IMR-90 (cell line): ENCODE data around the gene DNAAF6. TPM values are rescaled to one million over a fixed set of nuclear protein-coding genes. Genes with fewer than 3 reads are reported as not detected.

Experiments used
- ATAC-seq: fragments of 200-7000 bp; cut with Tn5 transposase; 2 replicates; pipeline ENCODE4 v1.9.1; 2020; ENCODE audit warnings: low read depth, mild to moderate bottlenecking, moderate library complexity
- BruUV-seq: library from RNA; stranded (reverse); fragments of 400-500 nt; replicated peaks from 2 replicates; lab custom pipeline; 2021; lab: Mats Ljungman, UMichigan
- CTCF ChIA-PET: fragments of 300-600 bp; formaldehyde crosslinking; extraction: SDS; loops from one replicate; lab custom pipeline; 2021; ENCODE audit warnings: antibody characterized with exemption; lab: Yijun Ruan, JAX
- POLR2A ChIA-PET: fragments of 300-600 bp; sonication (Branson Sonifier 250); formaldehyde crosslinking; loops from one replicate; lab custom pipeline; 2022; ENCODE audit warnings: antibody characterized with exemption; ENCODE audit not compliant: unreplicated experiment; lab: Charles Lee
- DNase-seq: peaks from one replicate; pipeline ENCODE4 v3.0.0; 2013
- H2AFZ ChIP-seq: replicated peaks from 2 replicates; pipeline ENCODE3; 2013; ENCODE audit warnings: low read length, mild to moderate bottlenecking; ENCODE audit not compliant: poor library complexity
- H2AK5ac ChIP-seq: 2 replicates; pipeline ENCODE4 v1.6.1; 2013; ENCODE audit warnings: low read depth, low read length, inconsistent platforms
- H2AK9ac ChIP-seq: replicated peaks from 2 replicates; pipeline ENCODE3; 2013; ENCODE audit warnings: mild to moderate bottlenecking, low read depth, low read length, moderate library complexity; ENCODE audit not compliant: poor library complexity
- H2BK120ac ChIP-seq: 2 replicates; pipeline ENCODE4 v1.6.1; 2013; ENCODE audit warnings: low read depth, low read length, inconsistent platforms
- H2BK15ac ChIP-seq: 3 replicates; pipeline ENCODE4 v1.6.1; 2013; ENCODE audit warnings: low read depth, low read length, inconsistent platforms
- H2BK20ac ChIP-seq: 2 replicates; pipeline ENCODE4 v1.6.1; 2013; ENCODE audit warnings: low read depth, mild to moderate bottlenecking, inconsistent platforms, low read length, moderate library complexity
- H2BK5ac ChIP-seq: 2 replicates; pipeline ENCODE4 v1.6.1; 2013; ENCODE audit warnings: mild to moderate bottlenecking, low read depth, low read length, inconsistent platforms; ENCODE audit not compliant: poor library complexity, severe bottlenecking
- H3K14ac ChIP-seq: replicated peaks from 2 replicates; pipeline ENCODE4 v1.6.1; 2013; ENCODE audit warnings: low read depth, low read length, inconsistent platforms
- H3K18ac ChIP-seq: 2 replicates; pipeline ENCODE4 v1.6.1; 2013; ENCODE audit warnings: low read depth, low read length, control low read depth
- H3K23ac ChIP-seq: 2 replicates; pipeline ENCODE4 v1.6.1; 2013; ENCODE audit warnings: low read depth, low read length, inconsistent platforms
- H3K27ac ChIP-seq: 2 replicates; pipeline ENCODE4 v1.5.1; 2013; ENCODE audit warnings: mild to moderate bottlenecking, control low read depth, low read length; ENCODE audit not compliant: insufficient read depth
- H3K27me3 ChIP-seq: 2 replicates; pipeline ENCODE4 v1.6.1; 2013; ENCODE audit warnings: low read length; ENCODE audit not compliant: control insufficient read depth, insufficient read depth
- H3K36me3 ChIP-seq: 2 replicates; pipeline ENCODE4 v1.6.1; 2013; ENCODE audit warnings: low read length, mixed read lengths; ENCODE audit not compliant: control insufficient read depth, insufficient read depth
- H3K4ac ChIP-seq: 2 replicates; pipeline ENCODE4 v1.6.1; 2013; ENCODE audit warnings: low read depth, low read length, inconsistent platforms
- H3K4me1 ChIP-seq: 2 replicates; pipeline ENCODE4 v1.6.1; 2013; ENCODE audit warnings: low read length, mixed read lengths; ENCODE audit not compliant: control insufficient read depth, insufficient read depth
- H3K4me2 ChIP-seq: 2 replicates; pipeline ENCODE4 v1.6.1; 2013; ENCODE audit warnings: low read depth, mild to moderate bottlenecking, control low read depth, low read length, moderate library complexity
- H3K4me3 ChIP-seq: 2 replicates; pipeline ENCODE4 v1.5.1; 2013; ENCODE audit warnings: low read depth, mild to moderate bottlenecking, control low read depth, low read length, moderate library complexity; ENCODE audit not compliant: insufficient read depth
- H3K56ac ChIP-seq: 2 replicates; pipeline ENCODE4 v1.6.1; 2013; ENCODE audit warnings: low read length, inconsistent platforms; ENCODE audit not compliant: insufficient read depth; ENCODE audit errors: extremely low read depth
- H3K79me1 ChIP-seq, 2 experiments: 2 replicates each; pipeline ENCODE4 v1.6.1; 2013; ENCODE audit warnings: low read length in 2 of 2, inconsistent platforms in 1 of 2, low read depth in 1 of 2
- H3K9ac ChIP-seq: 2 replicates; pipeline ENCODE4 v1.6.1; 2013; ENCODE audit warnings: low read depth, low read length, control low read depth
- H3K9me1 ChIP-seq: 2 replicates; pipeline ENCODE4 v1.6.1; 2013; ENCODE audit warnings: low read length, inconsistent platforms; ENCODE audit not compliant: insufficient read depth
- H3K9me3 ChIP-seq: 2 replicates; pipeline ENCODE4 v1.6.1; 2013; ENCODE audit warnings: low read length; ENCODE audit not compliant: control insufficient read depth, insufficient read depth
- H4K20me1 ChIP-seq: 2 replicates; pipeline ENCODE4 v1.6.1; 2013; ENCODE audit warnings: low read length, inconsistent platforms; ENCODE audit not compliant: insufficient read depth
- H4K5ac ChIP-seq: 2 replicates; pipeline ENCODE4 v1.6.1; 2013; ENCODE audit warnings: mild to moderate bottlenecking, low read depth, low read length, control low read depth
- H4K8ac ChIP-seq, 2 experiments: 2 replicates each; pipeline ENCODE4 v1.6.1; 2013; ENCODE audit warnings: low read depth in 2 of 2, low read length in 2 of 2, control low read depth in 1 of 2, inconsistent platforms in 1 of 2
- H4K91ac ChIP-seq: 2 replicates; pipeline ENCODE4 v1.6.1; 2013; ENCODE audit warnings: low read depth, low read length, inconsistent platforms; ENCODE audit not compliant: insufficient read depth
- CHD1 ChIP-seq: IDR thresholded peaks from 2 replicates; pipeline ENCODE4 v1.6.1; 2012; ENCODE audit warnings: low read depth, low read length, improper control_type of control experiment
- ELK1 ChIP-seq: fragments of 150-350 bp; IDR thresholded peaks from 2 replicates; pipeline ENCODE4 v1.6.1; 2016; ENCODE audit warnings: low read depth, mild to moderate bottlenecking, low read length, moderate library complexity, borderline replicate concordance
- FOS ChIP-seq: fragments of 150-350 bp; IDR thresholded peaks from 2 replicates; pipeline ENCODE4 v1.6.1; 2016; ENCODE audit warnings: low read depth, low read length
- MAZ ChIP-seq: IDR thresholded peaks from 2 replicates; pipeline ENCODE4 v1.6.1; 2012; ENCODE audit warnings: low read depth, mild to moderate bottlenecking, low read length, improper control_type of control experiment, moderate library complexity, borderline replicate concordance
- MXI1 ChIP-seq: IDR thresholded peaks from 2 replicates; pipeline ENCODE4 v1.6.1; 2012; ENCODE audit warnings: low read depth, mild to moderate bottlenecking, low read length, moderate library complexity, borderline replicate concordance
- POLR2A ChIP-seq: IDR thresholded peaks from 2 replicates; pipeline ENCODE4 v1.6.1; 2012; ENCODE audit warnings: mild to moderate bottlenecking, low read depth, low read length
- RAD21 ChIP-seq: IDR thresholded peaks from 2 replicates; pipeline ENCODE4 v1.6.1; 2012; ENCODE audit warnings: low read length, improper control_type of control experiment
- RFX5 ChIP-seq: IDR thresholded peaks from 2 replicates; pipeline ENCODE4 v1.8.0; 2012; ENCODE audit warnings: low read depth, mild to moderate bottlenecking, low read length, moderate library complexity
- USF2 ChIP-seq: fragments of 150-350 bp; IDR thresholded peaks from 2 replicates; pipeline ENCODE4 v1.6.1; 2017; ENCODE audit warnings: mild to moderate bottlenecking, antibody characterized with exemption, low read length, low read depth
- WGBS, 2 experiments: methylation state at CpG; one replicate each; pipeline versions ENCODE4 v1.1.5 to v1.1.7; 2013; ENCODE audit warnings: missing lambda C conversion rate in 2 of 2; ENCODE audit not compliant: insufficient read length in 1 of 2; ENCODE audit errors: extremely low coverage in 2 of 2; 5-methylcytosine and 5-hydroxymethylcytosine counted together
- dilution Hi-C: fragments of 300-500 bp; cut with HindIII; formaldehyde crosslinking; loops from one replicate; pipeline ENCODE4 v1.14.3; 2018; ENCODE audit warnings: low sequenced_read_pairs; ENCODE audit not compliant: unreplicated experiment
- in situ Hi-C: fragments of 300-500 bp; cut with MboI; formaldehyde crosslinking; loops from 3 replicates; pipeline ENCODE4 v1.14.3; 2019; ENCODE audit warnings: low sequenced_read_pairs, inconsistent platforms, mixed read lengths
- intact Hi-C: fragments of 100-400 bp; cut with micrococcal nuclease; formaldehyde crosslinking; loops from 2 replicates; pipeline ENCODE4 v1.10.0; 2022
- polyA plus RNA-seq, 3 experiments: library from polyadenylated mRNA; depleted of rRNA; stranded (reverse); fragments of >200 nt; gene quantifications; 2 replicates each; pipeline ENCODE4 v1.2.3, GENCODE V29; 2012; ENCODE audit warnings: low replicate concordance in 1 of 3
- total RNA-seq: library from RNA; depleted of rRNA; stranded (reverse); fragments of >200 nt; gene quantifications from 2 replicates; pipeline ENCODE4 v1.2.3, GENCODE V29; 2012

The DNAAF6 gene
- total and polyA plus RNA-seq, 2 of the 4 experiments (the other 2 are of a cell fraction), result not detected

- H3K4me3 ChIP-seq, result no peak overlapping the region
- dilution Hi-C loops (no loop called here), intact Hi-C loops (no loop called here), in situ Hi-C loops (no loop called here)
- no peak overlapping the region for H4K5ac ChIP-seq
- no peak overlapping the region for H2BK20ac ChIP-seq
- H3K4me1 ChIP-seq, result no peaks in the 10 kb centered on the region
- no peak overlapping the region for H3K9ac ChIP-seq
- H2BK120ac ChIP-seq, result no peak overlapping the region
- H4K8ac ChIP-seq, result no peak overlapping the region
- H3K27ac ChIP-seq, result no peak overlapping the region
- no peaks in the 10 kb centered on the region for H3K9me3 ChIP-seq
- H2AK5ac ChIP-seq, result no peak overlapping the region
- H3K4ac ChIP-seq, result no peak overlapping the region
- ChIA-PET CTCF (no interaction called here), POLR2A (no interaction called here)
- H4K91ac ChIP-seq, result no peak overlapping the region
- H2BK5ac ChIP-seq, result no peak overlapping the region
- H3K14ac ChIP-seq, result no peak overlapping the region
- no peak overlapping the region for H3K23ac ChIP-seq
- no TSS peak for BruUV-seq
- H3K27me3 ChIP-seq, result no peaks in the 10 kb centered on the region; the same call in 1 of the 2 replicates
- no peaks in the 10 kb centered on the region for H3K79me1 ChIP-seq
- ATAC-seq (no peak), DNase-seq (no peak)
- H3K36me3 ChIP-seq, result no peaks in the 10 kb centered on the region
- WGBS, 2 experiments, result no CpG with 5 or more reads among the region's 1 CpG
- no peak overlapping the region for H3K18ac ChIP-seq
- H3K56ac ChIP-seq, result no peak overlapping the region
- no peak overlapping the region for H2AFZ ChIP-seq
- TF ChIP-seq ELK1, result no peak
- no peak for TF ChIP-seq CHD1
- TF ChIP-seq MXI1, result no peak
- no peak for TF ChIP-seq RFX5
- no peak for TF ChIP-seq MAZ
- TF ChIP-seq POLR2A, result no peak
- no peak for TF ChIP-seq RAD21
- no peak for TF ChIP-seq USF2
- TF ChIP-seq FOS, result no peak
- H3K4me2 ChIP-seq, result no peak overlapping the region
- no peaks in the 10 kb centered on the region for H4K20me1 ChIP-seq
- H2AK9ac ChIP-seq, result no peak overlapping the region
- no peak overlapping the region for H2BK15ac ChIP-seq
- no peaks in the 10 kb centered on the region for H3K9me1 ChIP-seq
These were observed 7.1 kb downstream of the DNAAF6 start for GRCh38 chrX:107213477-107213876.
